ENCODE measurements around the gene GRM2. TPM values are rescaled to one million over a fixed set of nuclear protein-coding genes. Genes with fewer than 3 reads are reported as not detected.

The GRM2 gene
- total and polyA plus RNA-seq, 2 donors: 0.05 to 0.91 TPM

DNA sequence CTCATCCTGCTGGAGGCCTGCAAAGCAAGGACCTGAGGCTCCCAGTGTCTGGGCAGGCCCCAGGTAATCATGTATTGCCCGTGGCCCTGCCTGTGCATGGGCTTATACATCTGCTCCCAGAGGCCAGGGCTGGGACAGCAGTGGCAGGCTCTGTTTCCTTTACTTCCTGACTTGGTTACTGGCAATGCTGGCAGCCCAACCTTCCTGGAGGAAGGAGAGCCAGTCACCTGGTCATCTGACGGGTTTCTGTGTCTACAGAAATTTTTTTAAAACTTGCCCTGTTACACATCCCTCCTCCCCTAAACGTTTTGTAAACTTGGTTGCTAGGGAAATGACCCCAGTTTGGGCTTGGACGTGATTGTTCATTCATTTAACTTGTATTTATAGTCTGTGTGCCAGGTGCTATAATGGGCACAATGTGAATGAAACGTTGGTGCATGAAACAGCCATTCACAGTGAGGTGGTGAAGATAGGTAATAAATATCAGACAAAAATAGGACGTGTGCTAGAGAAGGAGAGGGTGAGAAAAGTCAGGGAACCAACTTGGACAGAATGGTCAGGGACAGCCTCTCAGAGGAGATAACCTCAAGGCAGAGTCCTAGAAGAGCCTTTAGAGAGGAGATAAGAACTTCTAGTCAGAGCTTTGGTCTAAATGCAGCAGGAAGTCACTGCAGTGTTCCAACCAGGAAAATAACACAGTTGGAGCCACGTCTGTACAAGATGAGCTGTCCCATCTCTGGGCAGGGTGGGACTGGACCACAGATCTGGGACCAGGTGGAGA, 21.7 kb upstream of the GRM2 start:
- WGBS: 78% methylated on average over 7 of the region's 7 CpGs
- H3K9me3 ChIP-seq (ENCODE audit: control insufficient read depth in 2 of 2, insufficient read depth in 1 of 2, low read length in 1 of 2): no peaks in the 10 kb centered on the region
- H3K27ac ChIP-seq (ENCODE audit: low read depth in 1 of 2, low read length in 1 of 2): no peak overlapping the region
- peaks cover 20 to 48% of the 10 kb centered on the region in 2 donors for H3K4me1 ChIP-seq (ENCODE audit: control insufficient read depth in 2 of 2, insufficient read depth in 2 of 2, low read length in 2 of 2)
- no peak overlapping the region for H3K4me3 ChIP-seq (ENCODE audit: low read length in 2 of 2)
- H3K27me3 ChIP-seq (ENCODE audit: control insufficient read depth in 2 of 2, insufficient read depth in 1 of 2, low read length in 1 of 2): no peaks in the 10 kb centered on the region
- no peak for DNase-seq (ENCODE audit: low read depth in 6 of 9, low spot score in 9 of 9)
- peaks cover 27 to 46% of the 10 kb centered on the region in 2 donors for H3K36me3 ChIP-seq (ENCODE audit: control insufficient read depth in 2 of 2, insufficient read depth in 2 of 2, low read length in 1 of 2)

DNA sequence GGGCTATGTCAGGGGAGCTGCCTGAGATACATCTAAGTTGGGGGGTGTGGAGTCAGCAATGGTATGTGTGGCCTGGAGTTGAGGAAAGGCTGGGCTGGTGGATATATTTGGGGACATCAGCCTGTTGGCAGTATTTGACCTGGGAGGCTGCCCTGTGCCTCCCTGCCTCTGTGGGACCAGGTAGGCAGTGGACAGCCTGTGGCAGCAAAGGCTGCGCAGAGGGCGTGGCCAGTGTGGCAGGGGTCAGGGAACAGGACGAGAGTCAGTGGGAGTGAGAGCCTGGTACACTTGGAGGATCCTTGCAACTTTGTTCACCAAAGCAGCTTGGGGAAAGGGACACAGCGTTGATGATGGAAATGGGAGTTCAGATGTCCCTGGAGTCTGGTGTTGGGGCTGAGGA, 20.8 kb upstream of the GRM2 start:
- peak overlapping the region; percentile 39 to 71 for H3K27ac ChIP-seq (ENCODE audit: low read depth in 1 of 2, low read length in 1 of 2)
- no peak overlapping the region for H3K4me3 ChIP-seq (ENCODE audit: low read length in 2 of 2)
- peaks cover 20 to 39% of the 10 kb centered on the region in 2 donors for H3K4me1 ChIP-seq (ENCODE audit: control insufficient read depth in 2 of 2, insufficient read depth in 2 of 2, low read length in 2 of 2)
- H3K36me3 ChIP-seq (ENCODE audit: control insufficient read depth in 2 of 2, insufficient read depth in 2 of 2, low read length in 1 of 2): peaks cover 31 to 49% of the 10 kb centered on the region in 2 donors
- H3K9me3 ChIP-seq (ENCODE audit: control insufficient read depth in 2 of 2, insufficient read depth in 1 of 2, low read length in 1 of 2): no peaks in the 10 kb centered on the region
- no peak for DNase-seq (ENCODE audit: low read depth in 6 of 9, low spot score in 9 of 9)
- 90% methylated on average over 4 of the region's 4 CpGs for WGBS
- no peaks in the 10 kb centered on the region for H3K27me3 ChIP-seq (ENCODE audit: control insufficient read depth in 2 of 2, insufficient read depth in 1 of 2, low read length in 1 of 2)

DNA sequence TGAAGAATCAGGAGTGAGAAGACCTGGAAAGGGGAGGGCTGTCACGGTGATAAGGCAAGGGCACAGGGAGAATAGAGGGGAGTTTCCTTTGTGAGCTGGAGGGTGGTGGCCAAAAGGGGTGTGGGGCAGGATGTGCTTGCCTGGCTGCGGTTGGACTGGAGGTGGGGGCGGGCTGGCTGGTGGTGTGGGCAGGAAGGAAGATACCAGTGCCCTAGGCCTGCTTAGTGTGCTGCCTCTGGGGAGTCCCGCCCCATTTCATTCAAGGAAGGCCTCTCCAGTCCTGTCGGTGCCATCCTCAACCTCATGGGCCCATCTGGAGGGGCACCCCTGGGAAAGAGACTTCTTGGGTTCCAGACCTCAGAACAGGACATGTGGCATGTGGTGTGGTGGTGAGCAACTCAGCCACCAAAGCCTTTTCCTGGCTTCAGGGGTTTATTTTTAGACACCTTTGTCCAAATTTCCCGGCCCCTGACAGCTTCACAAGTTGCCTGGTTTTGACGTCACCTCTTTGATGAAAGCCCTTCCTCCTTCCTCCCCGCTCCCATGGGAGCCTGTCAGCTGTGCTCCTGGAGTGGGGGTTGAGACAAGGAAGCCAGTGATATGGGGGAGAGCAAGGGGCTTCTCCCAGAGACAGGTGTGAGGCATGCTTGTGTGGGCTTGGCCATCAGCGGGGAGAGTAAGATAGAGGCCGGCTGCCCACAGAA, 20.2 kb upstream of the GRM2 start:
- peak in 4 of 9 donors; percentile 26 to 71 (median 46) for DNase-seq (ENCODE audit: low read depth in 6 of 9, low spot score in 9 of 9)
- H3K36me3 ChIP-seq (ENCODE audit: control insufficient read depth in 2 of 2, insufficient read depth in 2 of 2, low read length in 1 of 2): peaks cover 37 to 49% of the 10 kb centered on the region in 2 donors
- H3K9me3 ChIP-seq (ENCODE audit: control insufficient read depth in 2 of 2, insufficient read depth in 1 of 2, low read length in 1 of 2): no peaks in the 10 kb centered on the region
- peak overlapping the region; percentile 49 to 71 for H3K27ac ChIP-seq (ENCODE audit: low read depth in 1 of 2, low read length in 1 of 2)
- H3K27me3 ChIP-seq (ENCODE audit: control insufficient read depth in 2 of 2, insufficient read depth in 1 of 2, low read length in 1 of 2): no peaks in the 10 kb centered on the region
- peaks cover 19 to 33% of the 10 kb centered on the region in 2 donors for H3K4me1 ChIP-seq (ENCODE audit: control insufficient read depth in 2 of 2, insufficient read depth in 2 of 2, low read length in 2 of 2)
- no peak overlapping the region for H3K4me3 ChIP-seq (ENCODE audit: low read length in 2 of 2)
- WGBS: 28% methylated on average over 10 of the region's 10 CpGs

DNA sequence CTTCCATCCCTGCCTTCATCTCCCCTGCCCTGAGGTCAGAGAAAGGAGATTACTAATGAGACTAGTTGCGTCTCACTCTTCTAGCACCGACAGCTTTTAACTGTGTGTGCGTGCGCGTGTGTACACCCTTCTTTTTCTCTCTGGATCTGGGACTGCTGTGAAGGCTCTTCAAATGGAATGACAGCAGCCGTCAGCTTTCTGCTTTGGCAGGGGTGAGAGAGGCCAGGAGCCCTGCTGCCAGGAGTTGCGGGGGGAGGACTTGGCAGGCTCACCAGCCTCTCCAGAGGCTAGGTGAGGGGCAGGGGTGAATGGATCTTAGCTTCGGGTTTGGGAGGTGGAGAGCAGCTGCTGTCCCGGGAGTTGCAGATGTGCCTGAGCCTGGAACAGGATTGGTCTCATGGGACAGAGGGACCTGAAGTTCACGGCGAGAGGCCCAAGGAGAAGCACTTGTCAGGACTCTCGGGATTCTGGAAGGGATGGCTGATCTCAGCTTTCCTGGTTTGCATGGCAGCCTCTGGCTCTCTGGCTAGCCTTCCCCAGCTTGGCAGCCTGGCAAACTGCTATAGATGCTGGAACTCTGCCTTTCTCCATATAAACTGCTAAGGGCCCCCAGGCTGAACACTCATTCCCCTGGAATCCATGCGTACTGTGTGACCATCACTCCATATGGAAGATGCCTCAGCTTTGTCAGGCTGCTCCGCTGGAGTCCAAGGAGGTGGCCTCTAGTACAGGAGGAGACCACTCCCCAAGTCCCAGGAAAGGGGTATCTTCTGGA, 19.2 kb upstream of the GRM2 start:
- WGBS: 97% methylated on average over 14 of the region's 14 CpGs
- Histone ChIP-seq H3K36me3 (ENCODE audit: control insufficient read depth in 2 of 2, insufficient read depth in 2 of 2, low read length in 1 of 2) (peaks cover 44 to 48% of the 10 kb centered on the region in 2 donors), H3K4me3 (ENCODE audit: low read length in 2 of 2) (no peak overlapping the region), H3K4me1 (ENCODE audit: control insufficient read depth in 2 of 2, insufficient read depth in 2 of 2, low read length in 2 of 2) (peaks cover 13 to 24% of the 10 kb centered on the region in 2 donors), H3K9me3 (ENCODE audit: control insufficient read depth in 2 of 2, insufficient read depth in 1 of 2, low read length in 1 of 2) (no peaks in the 10 kb centered on the region), H3K27me3 (ENCODE audit: control insufficient read depth in 2 of 2, insufficient read depth in 1 of 2, low read length in 1 of 2) (no peaks in the 10 kb centered on the region), H3K27ac (ENCODE audit: low read depth in 1 of 2, low read length in 1 of 2) (no peak overlapping the region)
- no peak for DNase-seq (ENCODE audit: low read depth in 6 of 9, low spot score in 9 of 9)

DNA sequence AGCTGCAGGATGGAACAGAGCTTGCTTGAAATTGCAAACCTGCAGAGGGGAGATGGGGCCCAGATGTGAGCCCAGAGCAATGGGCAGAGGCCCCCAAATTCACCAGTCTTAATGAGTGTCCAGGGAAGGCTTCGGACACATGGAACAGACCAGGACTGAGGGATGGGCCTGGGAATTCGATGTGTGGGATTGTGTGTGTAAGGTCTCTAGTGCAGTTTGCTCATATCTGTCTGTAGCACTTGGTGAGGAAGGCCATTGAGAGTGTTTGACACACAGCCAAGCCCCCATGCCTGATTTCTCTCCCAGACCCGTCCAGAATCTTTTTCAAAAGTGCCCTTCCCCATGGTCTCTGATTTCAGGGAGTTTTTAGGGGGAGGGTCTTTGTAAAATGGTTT, 18.7 kb upstream of the GRM2 start:
- peaks cover 13 to 20% of the 10 kb centered on the region in 2 donors for H3K4me1 ChIP-seq (ENCODE audit: control insufficient read depth in 2 of 2, insufficient read depth in 2 of 2, low read length in 2 of 2)
- no peaks in the 10 kb centered on the region for H3K27me3 ChIP-seq (ENCODE audit: control insufficient read depth in 2 of 2, insufficient read depth in 1 of 2, low read length in 1 of 2)
- H3K36me3 ChIP-seq (ENCODE audit: control insufficient read depth in 2 of 2, insufficient read depth in 2 of 2, low read length in 1 of 2): peaks cover 50% of the 10 kb centered on the region in 2 donors
- no peak overlapping the region for H3K27ac ChIP-seq (ENCODE audit: low read depth in 1 of 2, low read length in 1 of 2)
- DNase-seq (ENCODE audit: low read depth in 6 of 9, low spot score in 9 of 9): no peak
- H3K9me3 ChIP-seq (ENCODE audit: control insufficient read depth in 2 of 2, insufficient read depth in 1 of 2, low read length in 1 of 2): no peaks in the 10 kb centered on the region
- over 99% methylated on average over 3 of the region's 3 CpGs for WGBS
- no peak overlapping the region for H3K4me3 ChIP-seq (ENCODE audit: low read length in 2 of 2)

DNA sequence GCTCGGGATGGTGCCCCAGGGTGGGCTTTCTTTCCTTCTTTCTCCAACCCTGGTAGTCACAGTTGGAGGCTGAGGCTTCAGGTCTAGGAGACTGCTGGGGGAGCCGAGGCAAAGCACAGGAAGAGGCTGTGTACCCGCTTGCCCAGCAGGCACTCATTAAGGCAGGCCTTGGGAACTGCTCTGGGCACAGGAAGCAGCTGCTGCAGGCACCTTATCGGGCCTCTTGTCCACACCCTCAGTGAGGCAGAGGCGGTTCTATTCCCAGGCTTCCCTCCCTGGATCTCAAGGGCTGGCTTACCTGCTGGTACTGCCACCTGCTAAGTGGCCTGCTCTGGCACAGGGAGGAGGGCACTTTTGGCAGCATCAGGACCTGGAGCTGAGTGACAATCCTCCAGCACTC, 15.8 kb upstream of the GRM2 start:
- H3K9me3 ChIP-seq (ENCODE audit: control insufficient read depth in 2 of 2, insufficient read depth in 1 of 2, low read length in 1 of 2): peaks cover 0 to 5% of the 10 kb centered on the region in 2 donors
- no peak overlapping the region for H3K27ac ChIP-seq (ENCODE audit: low read depth in 1 of 2, low read length in 1 of 2)
- no peaks in the 10 kb centered on the region for H3K27me3 ChIP-seq (ENCODE audit: control insufficient read depth in 2 of 2, insufficient read depth in 1 of 2, low read length in 1 of 2)
- WGBS: 89% methylated on average over 5 of the region's 5 CpGs
- no peak overlapping the region for H3K4me3 ChIP-seq (ENCODE audit: low read length in 2 of 2)
- DNase-seq (ENCODE audit: low read depth in 6 of 9, low spot score in 9 of 9): no peak
- peaks cover 31 to 46% of the 10 kb centered on the region in 2 donors for H3K36me3 ChIP-seq (ENCODE audit: control insufficient read depth in 2 of 2, insufficient read depth in 2 of 2, low read length in 1 of 2)
- H3K4me1 ChIP-seq (ENCODE audit: control insufficient read depth in 2 of 2, insufficient read depth in 2 of 2, low read length in 2 of 2): peaks cover 11 to 13% of the 10 kb centered on the region in 2 donors

DNA sequence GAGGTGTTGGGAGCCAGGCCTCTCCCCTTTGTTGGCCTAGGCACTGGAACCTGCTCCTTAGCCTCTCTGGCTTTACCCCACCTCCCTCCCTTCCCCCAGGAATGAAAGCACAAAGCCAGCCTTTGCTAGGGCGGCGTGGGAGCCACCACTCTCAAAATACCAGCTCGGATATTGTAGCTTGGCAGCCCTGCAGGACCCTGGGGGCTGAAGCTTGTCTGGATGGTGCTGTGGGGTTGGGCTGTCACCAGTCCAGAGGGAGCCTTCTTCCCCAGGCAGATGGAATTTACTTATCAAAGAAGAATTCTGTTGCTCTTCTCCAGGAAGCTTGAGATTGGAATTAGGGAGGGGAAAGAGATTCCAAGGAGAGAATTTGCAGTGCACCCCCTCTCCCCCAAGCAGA, 14.9 kb upstream of the GRM2 start:
- Histone ChIP-seq H3K4me1 (ENCODE audit: control insufficient read depth in 2 of 2, insufficient read depth in 2 of 2, low read length in 2 of 2) (peaks cover 2 to 4% of the 10 kb centered on the region in 2 donors), H3K27ac (ENCODE audit: low read depth in 1 of 2, low read length in 1 of 2) (no peak overlapping the region), H3K27me3 (ENCODE audit: control insufficient read depth in 2 of 2, insufficient read depth in 1 of 2, low read length in 1 of 2) (no peaks in the 10 kb centered on the region), H3K36me3 (ENCODE audit: control insufficient read depth in 2 of 2, insufficient read depth in 2 of 2, low read length in 1 of 2) (peaks cover 29 to 45% of the 10 kb centered on the region in 2 donors), H3K4me3 (ENCODE audit: low read length in 2 of 2) (no peak overlapping the region), H3K9me3 (ENCODE audit: control insufficient read depth in 2 of 2, insufficient read depth in 1 of 2, low read length in 1 of 2) (peaks cover 0 to 5% of the 10 kb centered on the region in 2 donors)
- DNase-seq (ENCODE audit: low read depth in 6 of 9, low spot score in 9 of 9): no peak
- WGBS: 96% methylated on average over 3 of the region's 3 CpGs

DNA sequence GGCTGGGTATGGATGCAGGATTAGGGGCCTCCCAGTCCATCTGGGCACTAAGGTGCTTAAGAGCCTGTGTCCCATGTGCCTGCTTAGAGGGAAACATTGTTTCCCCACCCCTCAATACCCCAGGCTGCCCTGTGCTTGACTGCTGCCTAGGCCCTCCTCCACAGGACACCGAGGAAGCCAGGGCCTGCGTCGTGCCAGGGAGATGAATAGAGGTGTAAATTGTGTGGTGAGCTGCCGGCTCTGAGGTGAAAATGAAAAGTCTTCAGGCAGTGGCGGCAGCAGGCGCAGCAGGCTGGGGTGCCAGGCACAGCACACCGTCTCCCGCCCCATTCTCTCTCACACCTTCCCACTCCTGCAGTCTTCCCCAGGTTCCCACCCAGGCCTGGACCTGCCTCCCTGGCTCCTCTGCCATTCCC, 13.9 kb upstream of the GRM2 start:
- H3K4me1 ChIP-seq (ENCODE audit: control insufficient read depth in 2 of 2, insufficient read depth in 2 of 2, low read length in 2 of 2): no peaks in the 10 kb centered on the region
- peaks cover 33 to 50% of the 10 kb centered on the region in 2 donors for H3K36me3 ChIP-seq (ENCODE audit: control insufficient read depth in 2 of 2, insufficient read depth in 2 of 2, low read length in 1 of 2)
- H3K27ac ChIP-seq (ENCODE audit: low read depth in 1 of 2, low read length in 1 of 2): no peak overlapping the region
- WGBS: 98% methylated on average over 8 of the region's 8 CpGs
- H3K27me3 ChIP-seq (ENCODE audit: control insufficient read depth in 2 of 2, insufficient read depth in 1 of 2, low read length in 1 of 2): no peaks in the 10 kb centered on the region
- H3K9me3 ChIP-seq (ENCODE audit: control insufficient read depth in 2 of 2, insufficient read depth in 1 of 2, low read length in 1 of 2): peaks cover 0 to 5% of the 10 kb centered on the region in 2 donors
- no peak overlapping the region for H3K4me3 ChIP-seq (ENCODE audit: low read length in 2 of 2)
- DNase-seq (ENCODE audit: low read depth in 6 of 9, low spot score in 9 of 9): no peak
